Activated T-helper 17 cell treated with anti-CD3 and anti-CD28 coated beads, Interleukin-2, amount 50 U/mL, for 72 hours (primary cell): ENCODE results near the gene GCNT1. TPM values are rescaled to one million over a fixed set of nuclear protein-coding genes. Genes with fewer than 3 reads are reported as not detected.

Experiments
- ATAC-seq: fragments of 150-1000 bp; cut with Tn5 transposase; replicated peaks from 2 replicates; pipeline ENCODE4 v1.10.0; 2021; ENCODE audit warnings: mild to moderate bottlenecking, moderate library complexity
- H3K27ac Mint-ChIP-seq: one replicate; pipeline ENCODE4 v1.8.0; 2022; ENCODE audit warnings: mixed read lengths
- H3K27me3 Mint-ChIP-seq: one replicate; pipeline ENCODE4 v1.8.0; 2022; ENCODE audit warnings: mixed read lengths
- H3K36me3 Mint-ChIP-seq: one replicate; pipeline ENCODE4 v1.8.0; 2022; ENCODE audit warnings: low read depth, mild to moderate bottlenecking, mixed read lengths
- H3K4me1 Mint-ChIP-seq: one replicate; pipeline ENCODE4 v1.8.0; 2022; ENCODE audit warnings: mixed read lengths
- H3K4me3 Mint-ChIP-seq: one replicate; pipeline ENCODE4 v1.8.0; 2022; ENCODE audit warnings: mild to moderate bottlenecking, mixed read lengths
- H3K9me3 Mint-ChIP-seq: one replicate; pipeline ENCODE4 v1.8.0; 2022; ENCODE audit warnings: mixed read lengths
- total RNA-seq, 2 donors: library from RNA; stranded (reverse); gene quantifications; one replicate each; pipeline ENCODE4 v1.2.3, GENCODE V29; 2022

Gene GCNT1
- total RNA-seq: 10 to 100 TPM in 1 of 2 donors, 1 to 10 TPM in 1; 8.7 to 11.4 TPM

DNA sequence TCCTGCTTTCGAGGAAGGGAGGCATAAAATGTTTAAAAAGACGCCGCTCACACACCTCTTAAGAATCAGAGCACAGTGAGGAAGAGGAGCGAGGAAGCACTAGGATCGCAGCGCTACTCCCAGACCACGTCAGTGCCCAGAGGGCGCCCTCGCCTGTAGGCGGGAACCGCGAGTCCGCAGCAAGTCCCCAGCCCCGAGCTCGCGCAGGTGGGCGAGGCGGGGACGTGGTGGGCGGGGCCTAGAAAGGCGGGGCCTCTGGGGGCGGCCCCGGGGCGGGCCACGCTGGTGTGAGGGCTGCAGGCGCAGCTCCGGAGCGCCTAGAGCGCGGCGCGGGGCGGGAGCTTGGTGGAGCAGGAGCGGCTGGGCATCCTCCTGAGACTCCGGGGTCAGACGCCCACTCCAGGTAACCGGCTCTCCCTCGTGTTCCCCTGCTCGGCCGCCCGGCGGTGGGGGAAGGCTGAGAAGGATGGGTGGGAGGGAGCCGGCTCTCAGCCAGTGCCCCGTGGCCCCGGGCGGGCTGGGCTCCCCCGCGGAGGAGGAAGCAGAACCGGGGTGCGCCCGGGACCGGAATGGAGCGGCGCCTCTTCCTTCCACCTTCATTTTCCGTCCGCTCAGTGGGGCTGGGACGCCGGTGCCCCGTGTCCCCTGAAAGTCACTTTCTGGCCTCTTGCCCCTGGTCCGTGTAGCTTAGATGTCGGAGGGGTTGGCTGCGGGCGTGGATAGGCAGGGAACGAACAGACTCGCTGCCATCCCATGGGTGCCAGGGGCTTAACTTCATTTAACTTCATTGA, at the start of gene GCNT1:
Gene GCNT1, plus strand, starts transcription at position 280 of the 791 bp plus-strand sequence. CDS start 43,200 bp downstream, outside the sequence.
- Mint-ChIP-seq H3K27me3 (no peaks in the 10 kb centered on the region), H3K36me3 (peaks cover 31% of the 10 kb centered on the region), H3K4me1 (peaks cover 17% of the 10 kb centered on the region), H3K27ac (peak within 1 kb of the TSS; percentile 63), H3K9me3 (no peaks in the 10 kb centered on the region), H3K4me3 (peak within 1 kb of the TSS; percentile 80)
- peak; percentile 95 for ATAC-seq

DNA sequence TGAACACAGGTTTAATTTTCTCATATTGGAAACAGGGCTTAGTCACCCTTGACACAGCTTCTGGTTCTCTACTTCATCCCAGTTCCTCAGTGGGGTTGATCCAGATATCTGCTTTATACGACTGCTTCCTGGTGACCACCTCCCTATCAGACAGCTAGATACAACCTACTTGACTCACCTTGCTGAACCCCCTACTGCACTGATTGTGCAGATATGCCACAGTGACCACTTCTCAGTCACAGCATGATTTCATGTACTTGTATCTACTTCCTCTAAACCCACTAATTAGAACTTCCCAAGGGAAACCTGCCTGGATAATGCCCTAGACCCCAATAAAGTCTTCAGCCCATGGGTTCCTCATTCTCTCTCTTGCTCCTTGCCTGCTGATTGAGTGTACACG, 46.3 kb upstream of the GCNT1 start:
- Mint-ChIP-seq H3K27me3 (no peaks in the 10 kb centered on the region), H3K4me3 (no peak overlapping the region), H3K36me3 (no peaks in the 10 kb centered on the region)

DNA sequence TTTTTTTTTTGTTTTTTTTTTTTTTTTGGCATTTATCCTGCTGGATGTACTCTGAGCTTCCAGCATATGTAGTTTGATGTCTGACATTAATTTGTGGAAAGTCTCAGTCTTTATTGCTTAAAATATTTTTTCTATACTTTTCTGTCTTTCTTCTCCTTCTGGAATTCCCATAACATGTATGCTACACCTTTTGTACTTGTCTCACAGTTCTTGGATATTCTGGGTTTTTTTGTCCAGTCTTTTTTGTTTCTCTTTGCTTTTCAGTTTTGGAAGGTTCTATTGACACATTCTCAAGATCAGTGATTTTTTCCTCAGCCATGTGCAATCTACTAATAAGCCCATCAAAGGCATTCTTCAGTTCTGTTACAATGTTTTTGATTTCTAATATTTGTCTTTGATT, 45.3 kb upstream of the GCNT1 start:
- ATAC-seq: no peak
- Mint-ChIP-seq H3K27me3 (no peaks in the 10 kb centered on the region), H3K4me3 (no peak overlapping the region), H3K9me3 (peaks cover 9% of the 10 kb centered on the region), H3K27ac (no peak overlapping the region), H3K36me3 (no peaks in the 10 kb centered on the region), H3K4me1 (peaks cover 26% of the 10 kb centered on the region)

More for the DNA sequence above, 46.3 kb upstream of the GCNT1 start:
- no peak for ATAC-seq
- Mint-ChIP-seq H3K4me1 (peaks cover 26% of the 10 kb centered on the region), H3K9me3 (peaks cover 9% of the 10 kb centered on the region), H3K27ac (peak overlapping the region; percentile 37)

DNA sequence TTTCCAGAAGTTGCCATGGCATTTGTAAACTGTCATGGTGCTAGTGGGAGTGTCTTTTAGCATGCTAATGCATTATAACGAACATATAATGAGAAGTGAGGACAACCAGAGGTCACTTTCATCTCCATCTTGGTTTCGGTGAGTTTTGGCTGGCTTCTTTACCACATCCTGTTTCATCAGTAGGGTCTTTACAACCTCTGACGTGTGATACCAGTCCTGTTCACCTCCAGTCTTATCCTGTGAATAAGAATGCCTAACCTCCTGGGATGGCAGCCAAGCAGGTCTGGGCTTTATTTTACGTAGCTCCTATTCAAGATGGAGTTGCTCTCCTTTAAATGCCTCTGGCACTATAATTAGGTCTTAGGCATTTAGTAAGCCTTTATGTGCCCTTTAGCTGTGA, 44.3 kb upstream of the GCNT1 start:
- H3K27ac Mint-ChIP-seq: no peak overlapping the region
- no peaks in the 10 kb centered on the region for H3K27me3 Mint-ChIP-seq
- peak; percentile 26 for ATAC-seq
- H3K4me3 Mint-ChIP-seq: no peak overlapping the region
- peaks cover 9% of the 10 kb centered on the region for H3K9me3 Mint-ChIP-seq
- peaks cover 26% of the 10 kb centered on the region for H3K4me1 Mint-ChIP-seq
- no peaks in the 10 kb centered on the region for H3K36me3 Mint-ChIP-seq

DNA sequence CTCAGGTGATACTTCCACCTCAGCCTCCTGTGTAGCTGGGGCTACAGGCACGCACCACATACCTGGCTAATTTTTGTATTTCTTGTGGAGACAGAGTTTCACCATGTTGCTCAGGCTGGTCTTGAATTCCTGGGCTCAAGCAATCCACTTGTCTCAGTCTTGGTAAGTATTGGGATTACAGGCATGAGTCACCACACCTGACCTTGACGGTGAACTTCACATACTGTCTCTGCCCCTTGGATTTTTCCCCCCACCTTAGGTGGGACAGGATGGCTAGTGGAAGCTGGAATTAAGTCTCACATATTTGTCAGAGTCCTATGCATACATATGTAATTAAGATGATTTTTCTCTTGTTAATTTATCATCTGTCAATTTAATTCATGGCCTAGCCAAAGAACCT, 43.8 kb upstream of the GCNT1 start:
- Mint-ChIP-seq H3K36me3 (no peaks in the 10 kb centered on the region), H3K27ac (no peak overlapping the region), H3K4me1 (peaks cover 26% of the 10 kb centered on the region), H3K27me3 (no peaks in the 10 kb centered on the region), H3K4me3 (no peak overlapping the region), H3K9me3 (peaks cover 9% of the 10 kb centered on the region)
- no peak for ATAC-seq

DNA sequence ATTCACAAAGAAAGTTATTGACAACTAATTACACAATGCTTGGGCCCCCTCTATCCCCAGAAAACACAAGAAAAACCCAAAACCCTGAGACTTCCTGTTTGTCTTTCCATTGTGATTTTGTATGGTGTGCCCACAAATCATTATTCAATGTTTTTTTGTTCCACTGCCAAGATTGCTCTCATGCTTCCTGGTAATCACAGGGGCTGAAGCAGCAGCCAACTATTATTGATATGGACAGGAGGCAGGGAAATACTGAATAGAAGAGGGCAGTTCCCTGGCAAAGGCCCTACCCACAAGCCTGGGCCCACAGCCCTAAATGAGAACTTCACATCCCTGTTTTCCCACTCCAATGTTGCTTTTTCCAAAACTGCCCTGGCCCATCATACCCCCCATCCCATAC, 43.3 kb upstream of the GCNT1 start:
- H3K4me3 Mint-ChIP-seq: no peak overlapping the region
- H3K36me3 Mint-ChIP-seq: no peaks in the 10 kb centered on the region
- peaks cover 26% of the 10 kb centered on the region for H3K4me1 Mint-ChIP-seq
- no peaks in the 10 kb centered on the region for H3K27me3 Mint-ChIP-seq
- no peak for ATAC-seq
- peaks cover 9% of the 10 kb centered on the region for H3K9me3 Mint-ChIP-seq
- H3K27ac Mint-ChIP-seq: no peak overlapping the region

DNA sequence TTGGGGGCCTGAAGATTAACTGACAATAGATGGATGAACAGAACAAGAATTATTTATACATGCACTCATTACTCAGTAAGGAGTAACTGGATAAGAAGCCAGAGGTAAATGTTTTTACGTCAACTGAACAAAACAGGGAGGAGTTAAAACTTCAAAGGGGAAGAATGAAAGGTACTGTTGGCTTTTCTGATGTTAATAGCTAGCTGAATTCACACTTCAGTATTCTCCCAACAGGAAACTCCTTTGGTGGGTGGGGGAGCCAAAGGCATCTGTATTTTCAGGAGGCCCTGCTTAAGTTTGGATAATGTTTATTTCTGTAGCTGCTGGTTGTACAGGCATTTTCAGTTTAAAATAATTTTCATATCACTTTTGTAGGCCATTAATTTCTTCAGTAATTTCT, 41.6 kb upstream of the GCNT1 start:
- ATAC-seq: no peak
- peaks cover 26% of the 10 kb centered on the region for H3K4me1 Mint-ChIP-seq
- no peaks in the 10 kb centered on the region for H3K27me3 Mint-ChIP-seq
- no peak overlapping the region for H3K4me3 Mint-ChIP-seq
- no peak overlapping the region for H3K27ac Mint-ChIP-seq
- H3K9me3 Mint-ChIP-seq: peaks cover 9% of the 10 kb centered on the region
- H3K36me3 Mint-ChIP-seq: no peaks in the 10 kb centered on the region

DNA sequence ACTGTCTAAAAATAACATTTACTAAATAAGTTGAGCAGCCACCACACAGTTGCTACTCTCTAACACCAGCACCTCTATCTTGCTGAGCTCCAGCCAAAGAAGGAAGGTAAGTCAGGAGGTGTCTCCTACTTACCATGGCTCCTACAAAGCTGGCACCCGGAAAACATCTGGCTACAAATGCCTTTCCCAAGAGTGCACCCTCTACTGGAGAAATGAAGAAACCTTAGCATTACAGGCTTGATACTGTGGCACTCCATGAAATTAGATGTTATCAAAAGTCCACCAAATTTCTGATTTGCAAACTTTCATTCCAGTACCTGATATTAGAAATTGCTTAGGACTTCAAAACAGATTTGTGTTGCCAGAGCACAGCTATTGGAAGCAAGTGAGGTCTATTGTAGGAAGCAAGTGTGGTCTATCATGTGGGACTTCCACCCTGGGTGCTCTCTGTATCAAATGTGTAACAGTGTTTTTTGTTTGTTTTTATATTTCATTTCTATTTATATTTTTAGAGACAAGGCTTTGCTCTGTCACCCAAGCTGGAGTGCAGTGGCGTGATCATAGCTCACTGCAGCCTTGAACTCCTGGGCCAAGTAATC, 39.1 kb upstream of the GCNT1 start:
- Mint-ChIP-seq H3K9me3 (no peaks in the 10 kb centered on the region), H3K36me3 (no peaks in the 10 kb centered on the region), H3K4me3 (no peak overlapping the region), H3K4me1 (peaks cover 20% of the 10 kb centered on the region), H3K27me3 (no peaks in the 10 kb centered on the region), H3K27ac (no peak overlapping the region)
- no peak for ATAC-seq

DNA sequence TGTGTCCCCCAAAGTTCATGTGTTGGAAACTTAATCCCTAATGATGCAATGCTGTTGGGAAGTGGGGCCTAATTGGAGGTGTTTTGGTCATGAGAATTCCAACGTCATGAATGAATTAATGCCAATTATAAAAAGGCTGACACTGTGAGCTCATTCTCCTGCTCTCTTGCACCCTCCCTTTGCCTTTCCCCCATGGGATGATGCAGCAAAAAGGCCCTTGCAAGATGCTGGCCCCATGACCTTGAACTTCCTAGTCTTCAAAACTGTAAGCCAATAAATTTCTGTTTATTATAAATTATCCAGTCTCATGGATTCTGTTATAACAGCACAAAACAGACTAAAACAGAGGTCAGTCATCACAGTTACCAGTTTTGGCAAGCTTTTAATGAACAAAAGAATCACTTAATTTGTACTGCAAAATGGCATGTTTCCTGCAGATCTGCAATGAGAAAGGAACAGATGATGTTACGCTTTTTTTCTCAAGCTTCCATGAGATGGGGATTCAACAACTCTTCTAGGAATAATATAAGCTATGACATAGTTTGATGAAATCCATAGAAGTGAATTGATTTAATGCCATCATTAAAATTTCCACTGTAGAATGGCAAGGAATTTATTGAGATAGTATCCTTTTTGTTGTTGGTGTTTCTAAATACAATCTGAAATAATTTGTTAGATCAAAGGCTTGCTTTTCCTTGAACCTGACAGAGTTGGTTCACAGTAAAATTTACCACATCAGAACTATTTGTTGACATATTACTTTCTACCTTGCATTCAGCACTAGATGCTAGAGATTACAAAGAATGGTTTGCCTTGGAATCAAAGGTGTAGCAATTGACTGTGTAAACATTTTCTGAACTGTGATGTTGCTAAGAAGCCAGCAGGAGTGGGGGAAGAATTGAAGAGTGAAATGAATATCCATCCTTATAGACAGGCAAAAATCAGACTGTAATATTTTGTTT, 35.5 kb upstream of the GCNT1 start:
- Mint-ChIP-seq H3K9me3 (no peaks in the 10 kb centered on the region), H3K27me3 (no peaks in the 10 kb centered on the region), H3K36me3 (no peaks in the 10 kb centered on the region), H3K27ac (peak overlapping the region; percentile 89), H3K4me1 (peaks cover 18% of the 10 kb centered on the region), H3K4me3 (peak overlapping the region; percentile 59)
- ATAC-seq: peak; percentile 43

DNA sequence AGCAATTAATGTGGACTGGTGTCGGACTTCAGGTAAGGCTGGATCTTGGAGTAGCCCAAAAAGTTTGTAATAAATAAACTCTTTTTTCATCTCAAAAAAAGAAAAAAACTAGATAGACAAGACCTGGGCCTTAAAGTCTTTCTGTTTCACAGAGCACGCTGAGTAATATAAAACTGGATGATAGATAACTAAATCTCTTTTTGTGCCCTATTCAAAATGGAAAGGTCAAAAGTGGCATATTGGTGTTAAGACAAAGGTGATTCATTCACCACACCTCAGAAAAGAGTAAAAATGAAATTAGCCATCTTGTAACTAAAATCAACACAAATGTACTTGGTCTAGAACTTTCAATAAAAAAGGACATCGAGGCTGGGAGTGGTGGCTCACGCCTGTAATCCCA, 34.5 kb upstream of the GCNT1 start:
- H3K9me3 Mint-ChIP-seq: no peaks in the 10 kb centered on the region
- no peaks in the 10 kb centered on the region for H3K27me3 Mint-ChIP-seq
- peak; percentile 91 for ATAC-seq
- no peaks in the 10 kb centered on the region for H3K36me3 Mint-ChIP-seq
- H3K4me1 Mint-ChIP-seq: peaks cover 18% of the 10 kb centered on the region
- peak overlapping the region; percentile 89 for H3K27ac Mint-ChIP-seq
- peak overlapping the region; percentile 59 for H3K4me3 Mint-ChIP-seq

DNA sequence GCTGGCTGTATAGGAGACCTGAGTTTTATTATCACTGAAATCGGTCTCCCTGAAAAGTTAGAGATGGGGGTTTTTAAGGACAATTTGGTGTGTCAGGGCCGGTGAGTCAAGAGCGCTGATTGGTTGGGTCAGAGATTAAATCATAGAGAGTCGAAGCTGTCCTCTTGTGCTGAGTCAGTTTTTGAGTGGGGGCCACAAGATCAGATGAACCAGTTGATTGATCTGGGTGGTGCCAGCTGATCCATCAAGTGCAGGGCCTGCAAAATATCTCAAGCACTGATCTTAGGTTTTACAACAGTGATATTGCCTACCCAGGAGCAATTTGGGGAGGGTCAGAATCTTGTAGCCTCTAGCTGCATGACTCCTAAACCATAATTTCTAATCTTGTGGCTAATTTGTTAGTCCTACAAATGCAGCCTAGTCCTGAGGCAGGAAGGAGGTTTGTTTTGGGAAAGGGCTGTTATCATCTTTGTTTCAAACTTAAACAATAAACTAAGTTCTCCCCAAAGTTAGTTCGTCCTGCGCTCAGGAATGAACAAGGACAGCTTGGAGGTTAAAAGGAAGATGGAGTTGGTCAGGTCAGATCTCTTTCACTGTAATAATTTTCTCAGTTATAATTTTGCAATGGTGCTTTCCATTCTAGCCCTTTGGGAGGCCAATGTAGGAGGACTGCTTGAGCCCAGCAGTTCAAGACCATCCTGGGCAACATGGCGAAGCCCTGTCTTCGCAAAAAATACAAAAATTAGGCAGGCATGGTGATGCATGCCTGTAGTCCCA, 33.1 kb upstream of the GCNT1 start:
- Mint-ChIP-seq H3K36me3 (no peaks in the 10 kb centered on the region), H3K4me1 (peaks cover 18% of the 10 kb centered on the region), H3K4me3 (no peak overlapping the region), H3K27ac (peak overlapping the region; percentile 25), H3K9me3 (no peaks in the 10 kb centered on the region), H3K27me3 (no peaks in the 10 kb centered on the region)
- no peak for ATAC-seq

DNA sequence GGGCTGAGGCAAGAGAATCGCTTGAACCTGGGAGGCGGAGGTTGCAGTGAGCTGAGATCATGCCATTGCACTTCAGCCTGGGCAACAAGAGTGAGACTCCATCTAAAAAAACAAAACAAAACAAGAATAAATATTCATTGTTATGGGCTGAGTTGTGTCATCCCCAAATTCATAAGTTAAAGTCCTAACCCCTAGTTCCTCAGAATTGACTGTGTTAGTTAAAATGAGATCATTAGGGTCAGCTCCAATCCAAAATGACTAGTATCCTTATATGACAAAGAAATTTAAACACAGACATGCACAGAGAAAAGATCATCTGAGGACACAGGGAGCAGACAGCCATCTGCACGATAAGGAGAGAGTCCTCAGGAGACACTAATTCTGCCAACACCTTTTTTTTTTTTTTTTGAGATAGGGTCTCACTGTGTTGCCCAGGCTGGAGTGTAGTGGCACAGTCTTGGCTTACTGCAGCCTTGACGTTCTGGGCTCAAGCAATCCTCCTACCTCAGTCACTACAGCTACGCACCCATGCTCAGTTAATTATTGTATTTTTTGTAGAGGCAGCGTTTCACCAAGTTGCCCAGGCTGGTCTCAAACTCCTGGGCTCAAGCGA, 32.1 kb upstream of the GCNT1 start:
- Mint-ChIP-seq H3K27me3 (no peaks in the 10 kb centered on the region), H3K4me3 (no peak overlapping the region), H3K9me3 (no peaks in the 10 kb centered on the region), H3K27ac (no peak overlapping the region), H3K4me1 (peaks cover 18% of the 10 kb centered on the region), H3K36me3 (no peaks in the 10 kb centered on the region)
- ATAC-seq: peak; percentile 46

DNA sequence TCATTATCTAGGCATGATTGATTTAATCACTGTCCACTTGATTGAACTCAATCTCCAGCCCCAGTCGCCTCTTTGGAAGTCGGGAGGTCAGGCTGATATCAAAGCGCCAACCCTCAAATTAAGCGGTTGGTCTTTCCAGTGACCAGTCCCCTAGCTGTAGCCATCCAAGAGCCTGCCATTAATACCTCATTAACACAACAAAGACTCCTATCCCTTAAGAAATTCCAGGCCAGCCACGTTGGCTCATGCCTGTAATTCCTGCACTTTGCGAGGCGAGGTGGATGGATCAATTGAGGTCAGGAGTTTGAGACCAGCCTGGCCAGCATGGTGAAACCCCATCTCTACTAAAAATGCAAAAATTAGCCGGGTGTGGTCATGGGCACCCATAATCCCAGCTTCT, 27.4 kb upstream of the GCNT1 start:
- H3K27me3 Mint-ChIP-seq: no peaks in the 10 kb centered on the region
- H3K27ac Mint-ChIP-seq: no peak overlapping the region
- no peak for ATAC-seq
- H3K4me3 Mint-ChIP-seq: no peak overlapping the region
- H3K4me1 Mint-ChIP-seq: no peaks in the 10 kb centered on the region
- no peaks in the 10 kb centered on the region for H3K9me3 Mint-ChIP-seq
- H3K36me3 Mint-ChIP-seq: no peaks in the 10 kb centered on the region
